ENCODE results near the gene ASPG.

The ASPG gene

GRCh38 chr14:104091927-104092771 is 6.6 kb downstream of the ASPG start:
- CTCF ChIA-PET: interaction anchor here (1.2 kb wide), 1 partner anchor 15 kb away, joined by 6 read pairs; no protein-coding TSS in a partner anchor
- no peaks in the 10 kb centered on the region for H3K9me3 ChIP-seq (ENCODE audit: control insufficient read depth, insufficient read depth, low read depth, low read length)
- H3K4me1 ChIP-seq (ENCODE audit: control insufficient read depth, insufficient read depth, low read length): no peaks in the 10 kb centered on the region
- H3K27ac ChIP-seq (ENCODE audit: extremely low read depth, low read depth, low read length): no peak overlapping the region
- no peak overlapping the region for H3K4me3 ChIP-seq (ENCODE audit: low read depth, low read length)
- POLR2A ChIA-PET: no interaction called here
- no peaks in the 10 kb centered on the region for H3K36me3 ChIP-seq (ENCODE audit: control insufficient read depth in 2 of 2, insufficient read depth in 1 of 2, low read length in 2 of 2)
- no peak for TF ChIP-seq ZSCAN30 (tag by site-specific recombination; IDR thresholded peaks at IDR 0.05)
- TF ChIP-seq ZFP3 (tag by site-specific recombination; IDR thresholded peaks at IDR 0.05; ENCODE audit: low read depth): no peak
- no peak for TF ChIP-seq EGR2 (tag by site-specific recombination; IDR thresholded peaks at IDR 0.05; ENCODE audit: low read depth)
- no peak for TF ChIP-seq INSM2 (tag by site-specific recombination; IDR thresholded peaks at IDR 0.05)
- TF ChIP-seq PATZ1 (tag by site-specific recombination; IDR thresholded peaks at IDR 0.05): no peak
- no peak for TF ChIP-seq REST (tag by site-specific recombination; IDR thresholded peaks at IDR 0.05)
- no peak for TF ChIP-seq ZBTB26 (tag by site-specific recombination; optimal IDR thresholded peaks at IDR 0.05)
- TF ChIP-seq ZSCAN5A (tag by site-specific recombination; IDR thresholded peaks at IDR 0.05): no peak
- no peak for TF ChIP-seq ZNF121 (tag by site-specific recombination; IDR thresholded peaks at IDR 0.05)

GRCh38 chr14:104092931-104093365 is 7.4 kb downstream of the ASPG start:
- CTCF ChIA-PET: interaction anchor here (0.6 to 3.0 kb wide), 4 partner anchors 15 to 472 kb away, joined by 5 to 20 read pairs (median 11); no protein-coding TSS in a partner anchor
- Histone ChIP-seq H3K4me1 (ENCODE audit: control insufficient read depth, insufficient read depth, low read length) (no peaks in the 10 kb centered on the region), H3K36me3 (ENCODE audit: control insufficient read depth in 2 of 2, insufficient read depth in 1 of 2, low read length in 2 of 2) (no peaks in the 10 kb centered on the region), H3K4me3 (ENCODE audit: low read depth, low read length) (no peak overlapping the region), H3K9me3 (ENCODE audit: control insufficient read depth, insufficient read depth, low read depth, low read length) (no peaks in the 10 kb centered on the region), H3K27ac (ENCODE audit: extremely low read depth, low read depth, low read length) (no peak overlapping the region)
- POLR2A ChIA-PET: no interaction called here
- TF ChIP-seq ZNF184 (tag by site-specific recombination; IDR thresholded peaks at IDR 0.05): no peak
- no peak for TF ChIP-seq PATZ1 (tag by site-specific recombination; IDR thresholded peaks at IDR 0.05)
- TF ChIP-seq GLIS2 (tag by site-specific recombination; IDR thresholded peaks at IDR 0.05): peak; percentile 46
- TF ChIP-seq ZNF558 (tag by site-specific recombination; IDR thresholded peaks at IDR 0.05): no peak
- no peak for TF ChIP-seq ZNF121 (tag by site-specific recombination; IDR thresholded peaks at IDR 0.05)
- no peak for TF ChIP-seq ZNF529 (tag by site-specific recombination; IDR thresholded peaks at IDR 0.05; ENCODE audit: insufficient replicate concordance)
- no peak for TF ChIP-seq ZFP69B (tag by site-specific recombination; IDR thresholded peaks at IDR 0.05)
- no peak for TF ChIP-seq ZNF157 (tag by site-specific recombination; IDR thresholded peaks at IDR 0.05)
- TF ChIP-seq GLIS1 (tag by site-specific recombination; IDR thresholded peaks at IDR 0.05): peak; percentile 42
- no peak for TF ChIP-seq SP2 (tag by site-specific recombination; IDR thresholded peaks at IDR 0.05)

Data from HEK293 (cell line).